Smooth muscle cell (in vitro differentiated cells): ENCODE measurements around the gene CFAP251. TPM values are rescaled to one million over a fixed set of nuclear protein-coding genes. Genes with fewer than 3 reads are reported as not detected.

Experiments used
- DNase-seq: peaks from one replicate; lab custom pipeline; 2025; ENCODE audit not compliant: unreplicated experiment; lab: John Stamatoyannopoulos, UW
- H2AFZ ChIP-seq: fragments of 200-600 bp; sonication (generic); 2 replicates; pipeline ENCODE4 v1.6.0; 2016; ENCODE audit warnings: antibody characterized with exemption, low read depth, mild to moderate bottlenecking
- H3F3A ChIP-seq: fragments of 200-600 bp; sonication (generic); 2 replicates; pipeline ENCODE4 v1.6.0; 2017; ENCODE audit warnings: antibody characterized with exemption, low read depth
- H3K27ac ChIP-seq: fragments of 200-600 bp; sonication (generic); 2 replicates; pipeline ENCODE4 v1.5.1; 2016; ENCODE audit warnings: low read depth, mild to moderate bottlenecking
- H3K27me3 ChIP-seq: fragments of 200-600 bp; sonication (generic); 2 replicates; pipeline ENCODE4 v1.6.1; 2016; ENCODE audit warnings: low read depth, mild to moderate bottlenecking
- H3K36me3 ChIP-seq: fragments of 200-600 bp; sonication (generic); 2 replicates; pipeline ENCODE4 v1.5.1; 2016; ENCODE audit warnings: low read depth
- H3K4me1 ChIP-seq: fragments of 200-600 bp; sonication (generic); 2 replicates; pipeline ENCODE4 v1.5.1; 2016; ENCODE audit warnings: low read depth
- H3K4me2 ChIP-seq: fragments of 200-600 bp; sonication (generic); 2 replicates; pipeline ENCODE4 v1.6.0; 2016; ENCODE audit warnings: mild to moderate bottlenecking
- H3K4me3 ChIP-seq: fragments of 200-600 bp; sonication (generic); 2 replicates; pipeline ENCODE4 v1.5.1; 2016; ENCODE audit warnings: mild to moderate bottlenecking
- H3K79me2 ChIP-seq: fragments of 200-600 bp; sonication (generic); 2 replicates; pipeline ENCODE4 v1.6.0; 2016; ENCODE audit warnings: low read depth, mild to moderate bottlenecking
- H3K9ac ChIP-seq: fragments of 200-600 bp; sonication (generic); 2 replicates; pipeline ENCODE4 v1.6.0; 2016; ENCODE audit warnings: low read depth
- H3K9me3 ChIP-seq: fragments of 200-600 bp; sonication (generic); replicated peaks from 2 replicates; pipeline ENCODE4 v1.5.1; 2016; ENCODE audit warnings: low read depth
- H4K20me1 ChIP-seq: fragments of 200-600 bp; sonication (generic); 2 replicates; pipeline ENCODE4 v1.6.0; 2016; ENCODE audit warnings: low read depth
- WGBS: methylation state at CpG from one replicate; pipeline ENCODE4 v1.1.7; 2016; ENCODE audit warnings: low lambda C conversion rate; 5-methylcytosine and 5-hydroxymethylcytosine counted together
- polyA plus RNA-seq: library from polyadenylated mRNA; unstranded; fragments of >200 nt; fragmentation: Nextera tagmentation; extraction: Ambion mirVana; gene quantifications from 2 replicates; pipeline ENCODE4 v1.2.1, GENCODE V29; 2016
- total RNA-seq: library from RNA; depleted of rRNA; stranded (reverse); fragments of >200 nt; gene quantifications from 2 replicates; pipeline ENCODE4 v1.2.3, GENCODE V29; 2014
- TF ChIP-seq, protein P1 (sequence below): fragments of 200-600 bp; sonication (generic); IDR thresholded peaks from 2 replicates; pipeline ENCODE4 v1.5.1; 2017; ENCODE audit warnings: borderline replicate concordance, mild to moderate bottlenecking, antibody characterized with exemption; ENCODE audit not compliant: insufficient read depth, poor library complexity, severe bottlenecking

CFAP251 gene
- total and polyA plus RNA-seq, 2 experiments from 2014 or later = 1.2 to 5.0 TPM

DNA sequence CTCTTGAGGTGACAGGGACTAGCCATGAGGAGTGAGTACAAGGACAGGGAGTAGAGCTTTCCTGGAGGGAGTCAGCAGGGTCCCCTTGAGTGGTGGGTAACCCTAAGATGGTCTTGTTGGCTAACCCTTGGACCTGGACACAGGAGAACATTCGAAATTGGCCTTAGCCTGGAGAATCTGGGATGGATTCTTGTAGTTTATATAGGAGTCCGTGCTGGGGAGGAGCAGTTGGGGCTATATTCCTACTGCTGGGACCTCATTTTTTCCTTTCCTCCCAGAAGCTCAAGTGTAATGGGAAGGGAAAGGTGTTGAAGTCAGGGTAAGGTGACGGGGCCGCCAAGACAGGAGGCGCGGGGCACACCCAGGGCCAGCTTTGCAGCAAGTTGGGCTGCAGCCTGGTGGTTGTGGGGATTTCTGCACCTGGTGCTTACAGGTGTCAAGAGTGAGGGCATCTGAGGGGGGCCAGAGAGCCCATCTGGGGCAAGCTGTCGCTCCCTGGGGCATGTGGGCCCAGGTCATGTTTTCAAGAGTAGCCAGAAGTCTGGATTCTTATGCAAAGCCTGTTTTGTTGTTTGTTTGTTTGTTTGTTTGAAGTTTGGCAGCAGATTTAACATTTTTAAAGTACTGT, 108.4 kb downstream of the CFAP251 start:
- H4K20me1 ChIP-seq = peaks cover 7% of the 10 kb centered on the region
- H3K36me3 ChIP-seq = no peaks in the 10 kb centered on the region
- no peak overlapping the region for H3K4me3 ChIP-seq
- peaks cover 9% of the 10 kb centered on the region for H3K4me1 ChIP-seq
- no peak for DNase-seq
- H3F3A ChIP-seq = peaks cover 8% of the 10 kb centered on the region
- WGBS = 97% methylated on average over 7 of the region's 7 CpGs
- no peak overlapping the region for H3K9ac ChIP-seq
- TF ChIP-seq, protein P1, sequence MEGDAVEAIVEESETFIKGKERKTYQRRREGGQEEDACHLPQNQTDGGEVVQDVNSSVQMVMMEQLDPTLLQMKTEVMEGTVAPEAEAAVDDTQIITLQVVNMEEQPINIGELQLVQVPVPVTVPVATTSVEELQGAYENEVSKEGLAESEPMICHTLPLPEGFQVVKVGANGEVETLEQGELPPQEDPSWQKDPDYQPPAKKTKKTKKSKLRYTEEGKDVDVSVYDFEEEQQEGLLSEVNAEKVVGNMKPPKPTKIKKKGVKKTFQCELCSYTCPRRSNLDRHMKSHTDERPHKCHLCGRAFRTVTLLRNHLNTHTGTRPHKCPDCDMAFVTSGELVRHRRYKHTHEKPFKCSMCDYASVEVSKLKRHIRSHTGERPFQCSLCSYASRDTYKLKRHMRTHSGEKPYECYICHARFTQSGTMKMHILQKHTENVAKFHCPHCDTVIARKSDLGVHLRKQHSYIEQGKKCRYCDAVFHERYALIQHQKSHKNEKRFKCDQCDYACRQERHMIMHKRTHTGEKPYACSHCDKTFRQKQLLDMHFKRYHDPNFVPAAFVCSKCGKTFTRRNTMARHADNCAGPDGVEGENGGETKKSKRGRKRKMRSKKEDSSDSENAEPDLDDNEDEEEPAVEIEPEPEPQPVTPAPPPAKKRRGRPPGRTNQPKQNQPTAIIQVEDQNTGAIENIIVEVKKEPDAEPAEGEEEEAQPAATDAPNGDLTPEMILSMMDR = no peak
- no peak overlapping the region for H2AFZ ChIP-seq
- no peaks in the 10 kb centered on the region for H3K9me3 ChIP-seq
- H3K79me2 ChIP-seq = no peaks in the 10 kb centered on the region
- no peak overlapping the region for H3K4me2 ChIP-seq
- H3K27me3 ChIP-seq = no peaks in the 10 kb centered on the region
- no peak overlapping the region for H3K27ac ChIP-seq

DNA sequence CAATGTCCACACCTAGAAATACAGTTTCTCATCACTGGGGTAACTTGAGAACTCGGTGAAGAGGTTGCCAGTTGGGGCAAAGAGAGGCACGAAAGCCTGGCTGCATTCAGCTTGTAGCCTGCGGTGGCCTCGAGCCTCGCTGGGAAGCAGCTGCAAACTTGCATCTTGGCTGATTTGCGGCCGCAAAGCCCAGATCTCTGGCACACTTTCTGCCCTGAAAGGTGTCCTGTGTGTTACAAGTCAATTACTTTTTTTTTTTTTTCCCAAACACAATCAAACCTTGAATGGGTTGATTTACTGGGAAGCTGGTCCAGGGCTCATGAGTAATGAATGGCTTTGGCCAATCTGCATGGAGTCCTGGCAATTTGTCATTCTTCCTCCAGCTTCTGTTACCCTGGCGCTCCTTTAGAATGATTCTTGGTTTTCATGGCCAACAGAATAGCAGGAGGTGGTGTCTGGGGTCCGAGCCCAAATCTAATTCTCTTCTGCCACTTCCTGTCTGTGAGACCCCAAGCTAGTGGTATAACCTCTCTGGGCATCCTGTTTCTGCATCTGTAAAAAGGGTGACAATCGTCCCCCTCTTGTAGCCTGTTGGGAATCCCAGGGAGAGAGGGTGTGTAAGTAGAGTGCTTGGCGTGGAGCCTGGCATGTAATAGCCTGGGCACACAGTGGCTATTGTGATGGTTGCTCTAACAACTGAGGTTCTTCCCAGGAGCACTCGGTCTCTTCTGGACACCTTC, 109.9 kb downstream of the CFAP251 start:
- DNase-seq = no peak
- Histone ChIP-seq H3K9ac (no peak overlapping the region), H3K79me2 (no peaks in the 10 kb centered on the region), H3K36me3 (no peaks in the 10 kb centered on the region), H3K9me3 (no peaks in the 10 kb centered on the region), H3K27me3 (no peaks in the 10 kb centered on the region), H2AFZ (no peak overlapping the region), H3F3A (peaks cover 8% of the 10 kb centered on the region), H3K27ac (no peak overlapping the region), H3K4me2 (no peak overlapping the region), H3K4me1 (peaks cover 6% of the 10 kb centered on the region), H4K20me1 (peaks cover 7% of the 10 kb centered on the region), H3K4me3 (no peak overlapping the region)
- WGBS = 92% methylated on average over 12 of the region's 12 CpGs
- TF ChIP-seq, protein P1 = no peak

DNA sequence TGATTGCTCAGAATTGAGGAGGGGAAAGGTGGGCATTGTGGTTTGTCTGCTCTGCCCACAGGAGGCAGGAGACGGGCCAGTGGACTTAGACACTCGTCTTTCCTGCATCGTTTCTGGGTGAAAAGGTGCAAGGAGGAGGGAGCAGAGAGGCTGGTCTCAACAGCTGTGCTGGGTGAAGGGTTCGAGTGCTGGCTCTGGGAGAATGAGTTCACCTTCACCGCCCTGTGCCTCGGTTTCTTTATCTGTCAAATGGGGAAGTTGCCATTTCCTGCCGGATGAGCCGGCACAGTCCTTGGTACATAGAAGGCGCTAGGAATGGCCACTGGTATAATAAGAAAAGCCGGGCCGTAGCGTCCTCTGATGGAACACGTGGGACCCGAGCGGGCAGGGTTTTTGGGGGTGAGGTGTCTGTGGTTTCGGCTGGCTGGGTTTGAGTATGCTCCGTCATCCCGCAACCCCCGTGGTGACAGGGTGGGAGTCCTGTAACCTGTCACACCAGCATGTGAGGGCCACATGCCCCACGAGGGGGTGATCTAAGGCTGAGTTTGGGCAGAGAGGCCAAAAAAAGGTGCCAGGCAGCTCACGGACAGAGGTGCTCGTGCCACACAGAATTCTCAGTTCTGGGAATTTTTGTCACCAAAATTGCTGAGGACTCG, 110.6 kb downstream of the CFAP251 start:
- Histone ChIP-seq H3K27ac (no peak overlapping the region), H3K9ac (no peak overlapping the region), H3K4me1 (no peaks in the 10 kb centered on the region), H3F3A (peaks cover 2% of the 10 kb centered on the region), H2AFZ (no peak overlapping the region), H4K20me1 (peaks cover 7% of the 10 kb centered on the region), H3K9me3 (no peaks in the 10 kb centered on the region), H3K36me3 (no peaks in the 10 kb centered on the region), H3K4me2 (no peak overlapping the region), H3K27me3 (no peaks in the 10 kb centered on the region), H3K79me2 (no peaks in the 10 kb centered on the region), H3K4me3 (no peak overlapping the region)
- TF ChIP-seq, protein P1 = no peak
- 96% methylated on average over 23 of the region's 23 CpGs for WGBS
- no peak for DNase-seq
